Measurements from ENCODE around the gene GRIA4.
"Not testable (repeated sequence)": the region's sequence is repeated elsewhere in the genome, so short reads cannot be mapped to it uniquely, and the experiment has no call there.

Gene GRIA4

DNA sequence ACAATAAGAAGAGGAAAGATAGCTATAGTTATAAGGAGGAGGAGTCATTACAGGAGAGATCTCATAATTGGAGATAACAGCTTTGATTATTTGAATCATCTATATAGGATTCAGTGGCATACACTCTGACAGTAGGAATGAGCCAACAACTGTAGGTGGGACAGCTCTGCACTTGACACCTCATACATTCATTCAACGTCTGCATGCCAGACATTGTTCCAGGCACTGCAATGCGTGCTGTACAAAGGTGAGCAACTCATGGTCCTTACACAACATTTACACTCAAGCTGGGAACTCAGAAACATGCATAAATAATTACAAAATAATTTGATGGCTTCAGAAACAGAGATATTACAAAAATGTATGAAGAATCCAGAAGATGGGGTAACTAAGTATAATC is 257.9 kb downstream of the GRIA4 start:
- DNase-seq: no peak

- no peak for DNase-seq
Measured at GRCh38 chr11:105868762-105869285, 259.0 kb downstream of the GRIA4 start.

- DNase-seq: no peak
Measured at GRCh38 chr11:105870516-105871113, 260.7 kb downstream of the GRIA4 start.

GRCh38 chr11:105878510-105878909 is 268.6 kb downstream of the GRIA4 start:
- DNase-seq: no peak

- DNase-seq: not testable (repeated sequence)
Measured at GRCh38 chr11:105878927-105879326, 269.1 kb downstream of the GRIA4 start.

DNA sequence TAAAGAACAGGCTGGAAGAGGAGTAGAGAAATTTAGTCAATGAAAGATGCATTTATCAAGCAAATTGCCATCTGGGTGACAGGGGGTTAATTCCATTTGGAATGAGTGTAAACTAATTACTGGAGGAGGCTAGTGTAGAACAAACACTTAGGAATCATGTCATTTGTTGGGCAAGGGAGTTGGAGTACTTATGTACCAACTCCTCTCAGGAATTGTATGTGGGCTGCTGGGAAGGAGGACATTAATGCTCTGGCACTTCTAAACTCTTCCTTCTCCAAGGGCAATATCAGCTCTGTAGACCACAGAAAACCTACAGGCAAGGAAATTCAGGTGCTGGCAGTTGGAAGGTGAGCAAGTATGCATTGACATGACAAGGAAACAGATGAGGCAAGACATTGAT is 271.2 kb downstream of the GRIA4 start:
- peak; percentile 24 for DNase-seq

DNA sequence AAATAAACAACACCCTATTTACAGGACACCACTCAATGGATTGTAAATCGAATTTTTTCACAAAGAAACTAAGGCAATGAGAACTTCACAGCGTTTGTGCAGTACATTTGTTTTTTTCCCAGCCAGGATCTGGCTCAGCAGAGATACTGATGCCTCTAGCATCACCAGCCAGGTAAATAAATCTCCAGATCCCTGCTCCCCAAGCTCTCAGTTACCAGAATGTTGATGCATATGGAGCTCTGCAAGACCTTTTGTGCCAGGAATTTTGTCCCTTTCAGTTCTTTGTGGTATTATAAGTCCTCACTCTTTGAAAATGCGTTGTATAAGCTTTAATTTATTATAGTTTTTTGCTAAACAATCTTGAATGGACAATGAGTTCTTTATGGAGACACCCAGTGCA is 274.6 kb downstream of the GRIA4 start:
- no peak for DNase-seq

- DNase-seq: no peak
Measured at GRCh38 chr11:105891685-105892084, 281.8 kb downstream of the GRIA4 start.

DNA sequence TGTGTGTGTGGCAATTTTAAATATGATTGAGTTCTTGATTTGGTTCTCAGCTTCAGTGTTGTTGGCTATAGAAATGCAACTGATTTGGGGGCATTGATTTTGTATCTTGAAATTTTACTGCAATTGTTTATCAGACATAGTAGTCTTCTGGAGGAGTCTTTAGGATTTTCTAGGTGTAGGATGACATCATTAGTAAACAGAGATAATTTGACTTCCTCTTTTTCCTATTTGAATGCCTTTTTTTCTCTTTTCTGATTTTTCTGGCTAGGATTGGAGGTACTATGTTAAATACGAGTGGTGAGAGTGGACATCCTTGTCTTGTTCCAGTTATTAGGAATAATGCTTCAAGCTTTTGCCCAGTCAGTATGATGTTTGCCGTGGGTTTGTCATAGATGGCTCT is 287.3 kb downstream of the GRIA4 start:
- DNase-seq: no peak

- DNase-seq: no peak
Measured at GRCh38 chr11:105899772-105900171, 289.9 kb downstream of the GRIA4 start.

DNA sequence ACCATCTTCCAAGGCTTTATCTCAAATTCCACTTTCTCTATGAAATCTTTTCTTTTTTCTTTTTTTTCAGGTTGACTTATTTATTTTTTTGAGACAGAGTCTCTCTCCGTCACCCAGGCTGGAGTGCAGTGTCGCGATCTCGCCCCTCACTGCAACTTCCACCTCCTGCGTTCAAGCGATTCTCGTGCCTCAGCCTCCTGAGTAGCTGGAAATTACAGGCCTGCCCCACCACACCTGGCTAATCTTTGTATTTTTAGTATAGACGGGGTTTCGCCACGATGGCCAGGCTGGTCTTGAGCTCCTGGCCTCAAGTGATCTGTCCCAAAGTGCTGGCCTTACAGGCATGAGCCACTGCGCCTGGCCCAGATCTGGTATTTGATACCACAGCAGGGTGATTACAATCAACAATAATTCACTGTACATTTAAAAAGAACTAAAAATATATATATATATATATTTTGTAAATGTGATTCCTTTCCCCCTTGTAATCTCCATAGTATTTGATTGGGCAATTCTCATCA is 290.7 kb downstream of the GRIA4 start:
- no peak for DNase-seq

DNA sequence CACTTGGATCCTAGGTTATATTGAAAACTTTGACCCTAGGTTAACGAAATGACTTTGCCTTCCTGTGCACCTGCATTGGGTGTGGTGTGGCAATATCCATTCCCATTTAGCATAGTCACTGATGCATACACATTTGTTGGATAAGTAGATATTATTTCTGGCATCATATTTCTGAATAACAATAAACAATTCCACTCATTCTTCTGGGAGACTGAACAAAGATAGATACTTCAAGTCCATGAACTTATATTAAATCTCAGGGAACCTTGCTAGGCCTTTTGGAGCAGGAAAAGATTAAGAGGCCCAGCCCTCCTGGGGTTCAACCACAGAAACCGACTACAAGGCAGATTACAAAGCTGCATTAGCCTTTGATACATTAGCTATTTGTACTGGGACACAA is 293.2 kb downstream of the GRIA4 start:
- DNase-seq: no peak

DNA sequence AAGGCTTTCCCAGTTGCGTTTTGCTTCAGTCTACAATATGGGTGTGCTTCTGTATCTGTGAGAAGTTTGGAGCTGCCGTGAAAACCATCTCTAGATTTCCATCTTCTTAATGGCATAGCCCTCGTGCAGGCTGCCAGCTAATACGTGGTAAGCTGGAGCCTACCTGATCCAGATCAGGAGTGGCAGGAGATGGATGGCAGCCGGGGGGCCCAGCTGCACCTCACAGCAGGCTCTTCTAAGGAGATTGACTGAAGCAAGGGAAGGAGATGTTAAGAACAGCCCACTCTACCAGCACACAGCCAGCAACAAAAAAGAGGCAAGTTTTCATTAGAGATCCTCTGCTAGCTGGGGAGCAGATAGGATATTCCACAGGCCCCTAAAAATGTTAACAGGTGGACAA is 296.6 kb downstream of the GRIA4 start:
- no peak for DNase-seq

GRCh38 chr11:105907319-105907718 is 297.4 kb downstream of the GRIA4 start:
- DNase-seq: no peak

DNA sequence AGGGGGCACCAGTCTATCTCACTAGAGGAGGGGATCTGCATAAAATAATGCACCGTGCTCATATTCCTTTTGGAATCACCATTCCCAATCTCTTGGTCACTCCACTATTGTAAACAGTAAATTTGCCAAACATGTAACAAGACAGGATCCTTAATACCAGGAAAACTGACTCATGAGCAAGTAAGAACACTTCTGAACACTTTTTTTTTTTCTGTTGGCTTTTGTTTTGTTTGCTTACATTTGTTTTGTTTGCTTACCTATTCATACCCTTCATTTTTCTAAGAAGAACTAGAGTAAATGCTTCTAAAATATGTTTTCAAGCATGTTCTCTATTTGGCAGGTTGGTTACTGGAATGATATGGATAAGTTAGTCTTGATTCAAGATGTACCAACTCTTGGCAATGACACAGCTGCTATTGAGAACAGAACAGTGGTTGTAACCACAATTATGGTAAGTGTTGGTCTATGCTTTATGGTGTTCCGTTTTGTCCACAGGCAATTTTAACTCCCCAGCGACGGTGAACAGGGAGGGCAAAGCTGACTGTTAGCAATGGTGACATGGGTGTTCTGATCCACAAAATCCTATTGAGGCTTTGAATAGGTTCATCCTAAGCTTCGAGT is 300.3 kb downstream of the GRIA4 start:
- no peak for DNase-seq

- no peak for DNase-seq
Measured at GRCh38 chr11:105911454-105911853, 301.6 kb downstream of the GRIA4 start.

GRCh38 chr11:105912666-105913065 is 302.8 kb downstream of the GRIA4 start:
- DNase-seq: no peak

GRCh38 chr11:105915021-105915420 is 305.1 kb downstream of the GRIA4 start:
- DNase-seq: no peak

GRCh38 chr11:105918039-105918438 is 308.2 kb downstream of the GRIA4 start:
- no peak for DNase-seq

GRCh38 chr11:105918600-105918999 is 308.7 kb downstream of the GRIA4 start:
- DNase-seq: no peak

GRCh38 chr11:105923252-105923651 is 313.4 kb downstream of the GRIA4 start:
- DNase-seq: no peak

DNA sequence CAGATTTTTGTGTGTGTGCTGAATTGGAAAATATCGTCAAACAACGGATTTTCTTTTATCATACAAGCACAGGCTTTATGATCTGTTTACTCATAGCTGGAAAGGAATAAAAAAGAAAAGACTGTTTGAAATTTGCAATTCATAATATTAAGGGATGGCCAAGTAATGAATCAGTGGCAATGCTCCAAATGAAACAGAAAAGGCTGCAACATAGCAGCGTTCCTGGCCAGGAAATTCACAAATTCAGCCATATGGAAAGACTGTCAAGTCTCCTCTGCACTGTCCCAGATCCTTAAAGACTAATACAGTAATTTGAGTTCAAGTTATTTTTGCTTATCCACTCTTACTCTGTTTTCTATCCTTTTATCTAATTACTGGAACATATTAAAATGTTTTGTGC is 313.9 kb downstream of the GRIA4 start:
- DNase-seq: no peak

- DNase-seq: no peak
Measured at GRCh38 chr11:105929084-105929955, 319.4 kb downstream of the GRIA4 start.

- DNase-seq: no peak
Measured at GRCh38 chr11:105933695-105934094, 323.8 kb downstream of the GRIA4 start.

All from NCI-H510A (cell line).